ENCODE measurements around the gene NR1H4. TPM values are rescaled to one million over a fixed set of nuclear protein-coding genes. Genes with fewer than 3 reads are reported as not detected.

Gene NR1H4
- total RNA-seq, 4 donors from 2014 or later = 10.7 to 50.7 (median 28.8) TPM

DNA sequence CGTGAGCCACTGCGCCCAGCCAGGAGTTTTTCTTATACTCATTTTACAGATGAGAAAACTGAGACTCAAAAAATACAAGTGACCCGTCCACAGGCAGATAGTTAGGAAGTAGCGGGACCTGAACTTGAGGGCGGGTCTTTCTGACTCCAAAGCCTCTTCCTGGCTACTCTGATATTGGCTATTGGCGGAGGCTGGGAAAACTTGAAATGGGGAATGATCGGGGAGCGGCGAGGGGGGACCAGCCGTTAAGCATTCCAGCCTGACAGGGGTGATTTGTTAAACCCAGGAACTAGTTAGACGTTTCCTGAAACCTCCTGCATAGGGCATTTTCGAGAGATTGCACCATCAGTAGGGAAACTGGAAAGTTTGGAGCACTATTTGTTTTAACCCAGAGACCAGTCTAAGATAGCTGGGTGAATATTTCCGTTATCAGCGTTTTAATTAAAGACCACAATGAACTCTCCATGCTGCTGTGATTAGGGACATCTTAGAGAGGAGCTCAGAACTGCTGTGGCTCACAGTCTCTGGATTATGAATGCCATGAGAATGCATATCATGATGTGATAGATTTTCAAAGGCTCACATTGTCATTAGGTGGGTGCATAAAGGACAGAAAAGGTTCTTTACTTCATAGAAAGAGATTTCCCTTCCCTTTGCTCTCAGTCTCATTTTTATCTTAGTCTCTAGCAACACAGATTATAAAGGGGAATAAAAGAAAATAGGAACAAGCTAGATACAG, 2.5 kb downstream of the NR1H4 start:
- Histone ChIP-seq H3K4me1 (peaks cover 0 to 9% (median 0%) of the 10 kb centered on the region in 4 donors), H3K4me3 (no peak overlapping the region), H3K27me3 (no peaks in the 10 kb centered on the region), H3K9me3 (no peaks in the 10 kb centered on the region), H3K36me3 (no peaks in the 10 kb centered on the region), H3K27ac (no peak overlapping the region)
- intact Hi-C loops (cut with DNase I; ENCODE audit: low total_unique reads) (no loop called here), in situ Hi-C loops (cut with MboI; ENCODE audit: low pct_ligation_motif_present in 1 of 4, low pct_unique_long_range_greater_than_20kb in 1 of 4, low sequenced_read_pairs in 3 of 4) (no loop called here)
- WGBS, 2 donors (ENCODE audit: low coverage in 1 of 2) = 69 to 82% methylated on average over 7 to 14 of the region's 14 CpGs
- no peak for DNase-seq
- TF ChIP-seq POLR2A (IDR thresholded peaks at IDR 0.05) (no peak), EP300 (IDR thresholded peaks at IDR 0.05; ENCODE audit: low read depth) (no peak)

GRCh38 chr12:100481021-100481420, 7.4 kb downstream of the NR1H4 start:
- 84 to 89% methylated on average over 5 of the region's 5 CpGs for WGBS, 2 donors (ENCODE audit: low coverage in 1 of 2)
- no peak overlapping the region for H3K4me3 ChIP-seq
- in situ Hi-C loops (cut with MboI; ENCODE audit: low pct_ligation_motif_present in 1 of 4, low pct_unique_long_range_greater_than_20kb in 1 of 4, low sequenced_read_pairs in 3 of 4) = no loop called here

GRCh38 chr12:100484183-100484886, 10.7 kb downstream of the NR1H4 start:
- no peak for TF ChIP-seq EP300 (IDR thresholded peaks at IDR 0.05; ENCODE audit: low read depth)
- TF ChIP-seq CTCF (IDR thresholded peaks at IDR 0.05) = no peak
- TF ChIP-seq POLR2A (IDR thresholded peaks at IDR 0.05) = no peak
- no peak for TF ChIP-seq POLR2AphosphoS5 (IDR thresholded peaks at IDR 0.05)
- Histone ChIP-seq H3K27me3 (no peaks in the 10 kb centered on the region), H3K9me3 (no peaks in the 10 kb centered on the region), H3K4me3 (no peak overlapping the region), H3K36me3 (no peaks in the 10 kb centered on the region), H3K4me1 (peaks cover 0 to 12% (median 0%) of the 10 kb centered on the region in 4 donors), H3K27ac (peak overlapping the region in 1 of 4 donors; percentile 0)
- intact Hi-C loops (cut with DNase I; ENCODE audit: low total_unique reads) (no loop called here), in situ Hi-C loops (cut with MboI; ENCODE audit: low pct_ligation_motif_present in 1 of 4, low pct_unique_long_range_greater_than_20kb in 1 of 4, low sequenced_read_pairs in 3 of 4) (no loop called here)
- no peak for DNase-seq
- WGBS, 2 donors (ENCODE audit: low coverage in 1 of 2) = 50 to 70% methylated on average over 6 of the region's 6 CpGs

More at GRCh38 chr12:100481021-100481420, 7.4 kb downstream of the NR1H4 start:
- H3K36me3 ChIP-seq = no peaks in the 10 kb centered on the region
- H3K4me1 ChIP-seq = peaks cover 0 to 7% (median 0%) of the 10 kb centered on the region in 4 donors
- DNase-seq = no peak
- no peaks in the 10 kb centered on the region for H3K9me3 ChIP-seq
- intact Hi-C loops (cut with DNase I; ENCODE audit: low total_unique reads) = no loop called here
- no peak overlapping the region for H3K27ac ChIP-seq
- no peaks in the 10 kb centered on the region for H3K27me3 ChIP-seq
- TF ChIP-seq POLR2AphosphoS5 (IDR thresholded peaks at IDR 0.05) (no peak), POLR2A (IDR thresholded peaks at IDR 0.05) (no peak), EP300 (IDR thresholded peaks at IDR 0.05; ENCODE audit: low read depth) (no peak)

DNA sequence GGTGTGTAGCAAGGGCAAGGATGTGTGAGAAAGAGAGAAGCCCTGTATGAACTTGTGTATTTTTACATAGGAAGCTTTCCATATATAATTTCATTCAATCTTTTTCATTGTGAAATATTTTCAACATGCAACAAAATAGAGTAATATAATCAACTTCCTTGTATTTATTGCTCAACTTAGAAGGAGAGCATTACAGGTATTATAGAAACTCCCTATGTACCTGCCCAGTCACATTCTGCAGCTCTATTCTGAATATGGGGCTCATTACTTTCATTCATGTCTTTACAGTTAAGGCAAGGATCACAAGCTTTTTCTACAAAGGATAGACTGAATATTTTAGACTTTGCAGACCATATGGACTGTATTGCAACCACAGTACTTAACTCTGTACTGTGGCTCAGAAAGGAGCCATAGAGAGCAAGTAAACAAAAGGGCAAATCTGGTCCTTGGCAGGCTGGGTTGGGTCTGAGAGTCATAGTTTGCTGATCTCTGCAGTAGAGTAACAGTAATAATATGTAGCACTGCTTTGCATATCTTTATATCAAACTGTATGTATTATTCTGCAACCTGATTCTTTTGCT, 11.3 kb downstream of the NR1H4 start:
- no peak overlapping the region for H3K4me3 ChIP-seq
- no peak for TF ChIP-seq POLR2AphosphoS5 (IDR thresholded peaks at IDR 0.05)
- TF ChIP-seq CTCF (IDR thresholded peaks at IDR 0.05) = no peak
- no peak for TF ChIP-seq POLR2A (IDR thresholded peaks at IDR 0.05)
- no peak for TF ChIP-seq EP300 (IDR thresholded peaks at IDR 0.05; ENCODE audit: low read depth)
- H3K36me3 ChIP-seq = no peaks in the 10 kb centered on the region
- no peaks in the 10 kb centered on the region for H3K27me3 ChIP-seq
- DNase-seq = no peak
- intact Hi-C loops (cut with DNase I; ENCODE audit: low total_unique reads) = no loop called here
- H3K4me1 ChIP-seq = peaks cover 0 to 18% (median 0%) of the 10 kb centered on the region in 4 donors
- H3K27ac ChIP-seq = peak overlapping the region in 1 of 4 donors; percentile 0
- in situ Hi-C loops (cut with MboI; ENCODE audit: low pct_ligation_motif_present in 1 of 4, low pct_unique_long_range_greater_than_20kb in 1 of 4, low sequenced_read_pairs in 3 of 4) = no loop called here
- no peaks in the 10 kb centered on the region for H3K9me3 ChIP-seq

GRCh38 chr12:100485983-100486382, 12.3 kb downstream of the NR1H4 start:
- H3K4me1 ChIP-seq = peaks cover 0 to 23% (median 2%) of the 10 kb centered on the region in 4 donors
- H3K36me3 ChIP-seq = no peaks in the 10 kb centered on the region
- H3K27me3 ChIP-seq = no peaks in the 10 kb centered on the region
- no peak overlapping the region for H3K27ac ChIP-seq
- intact Hi-C loops (cut with DNase I; ENCODE audit: low total_unique reads) = no loop called here
- TF ChIP-seq POLR2AphosphoS5 (IDR thresholded peaks at IDR 0.05) (no peak), POLR2A (IDR thresholded peaks at IDR 0.05) (no peak), EP300 (IDR thresholded peaks at IDR 0.05; ENCODE audit: low read depth) (no peak), CTCF (IDR thresholded peaks at IDR 0.05) (no peak)
- in situ Hi-C loops (cut with MboI; ENCODE audit: low pct_ligation_motif_present in 1 of 4, low pct_unique_long_range_greater_than_20kb in 1 of 4, low sequenced_read_pairs in 3 of 4) = no loop called here
- no peak for DNase-seq
- H3K4me3 ChIP-seq = no peak overlapping the region
- WGBS, 2 donors (ENCODE audit: low coverage in 1 of 2) = 88 to 95% methylated on average over 5 of the region's 5 CpGs
- no peaks in the 10 kb centered on the region for H3K9me3 ChIP-seq
